Measurements from ENCODE around the gene RANGAP1. TPM values are rescaled to one million over a fixed set of nuclear protein-coding genes. Genes with fewer than 3 reads are reported as not detected.

Gene RANGAP1
- total and polyA plus RNA-seq, 2 donors (not counting 1 experiment from before 2014, with no cell fraction given) = 42.0 to 48.8 TPM

DNA sequence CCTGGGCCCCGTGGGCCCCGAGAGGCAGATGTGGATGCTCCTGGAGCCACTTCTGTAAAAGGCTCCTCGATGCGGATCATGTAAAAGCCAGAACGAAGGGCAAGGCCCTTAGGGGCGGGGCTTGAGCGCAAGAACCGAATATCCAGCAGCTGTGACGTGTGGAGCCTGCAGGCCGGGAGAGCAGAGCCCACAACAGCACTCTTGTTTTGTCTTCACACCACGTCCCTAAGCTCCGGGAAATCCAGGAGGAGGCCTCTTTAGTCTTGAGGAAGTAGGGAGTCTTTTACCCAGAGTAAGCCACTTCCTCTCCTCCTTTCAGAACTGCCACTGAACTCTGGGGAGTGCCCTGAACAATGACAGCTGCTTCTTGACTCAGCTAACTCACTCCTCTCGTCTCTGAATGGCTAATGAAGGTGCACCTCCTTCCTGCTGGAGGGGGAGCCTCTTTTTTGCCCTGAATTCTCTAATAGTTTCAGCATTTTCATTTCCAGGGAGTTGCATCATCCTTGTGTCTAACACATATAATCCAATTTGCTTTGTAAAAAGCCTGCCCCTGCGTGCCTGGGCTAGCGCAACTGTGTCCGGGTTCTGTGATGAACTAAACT, 68.3 kb downstream of the RANGAP1 start:
- no peaks in the 10 kb centered on the region for H4K20me1 ChIP-seq (ENCODE audit: control insufficient read depth, insufficient read depth, low read length, poor library complexity, severe bottlenecking)
- H3K36me3 ChIP-seq (replicated peaks in 1 of 2; ENCODE audit: control extremely low read depth in 1 of 2, control insufficient read depth in 1 of 2, extremely low read depth in 1 of 2, insufficient read depth in 2 of 2, low read length in 1 of 2) = peaks cover 1 to 40% of the 10 kb centered on the region in 2 experiments
- peaks cover 8 to 11% of the 10 kb centered on the region in 2 donors for H3K4me1 ChIP-seq (ENCODE audit: control insufficient read depth in 2 of 2, insufficient read depth in 2 of 2, low read length in 2 of 2)
- POLR2A ChIA-PET = no interaction called here
- Mint-ChIP-seq H3K4me3 (peak overlapping the region; percentile 62), H3K4me1 (peaks cover 18% of the 10 kb centered on the region), H3K27me3 (no peaks in the 10 kb centered on the region), H3K27ac (peak overlapping the region; percentile 50), H3K9me3 (ENCODE audit: insufficient read depth) (no peaks in the 10 kb centered on the region)
- peak overlapping the region; percentile 4 to 47 (median 23) for H3K4me3 ChIP-seq (ENCODE audit: control extremely low read depth in 1 of 5, extremely low read depth in 1 of 5, insufficient read depth in 1 of 5, low read depth in 2 of 5, low read length in 4 of 5)
- peak overlapping the region; percentile 72 for H3K4me2 ChIP-seq (replicated peaks; ENCODE audit: low read depth, low read length, poor library complexity, severe bottlenecking)
- 28% methylated on average over 9 of the region's 16 CpGs for WGBS (ENCODE audit: insufficient coverage)
- ATAC-seq (ENCODE audit: low read depth) = peak; percentile 70
- H3K9ac ChIP-seq (ENCODE audit: low read length) = peak overlapping the region; percentile 46
- H2AFZ ChIP-seq (ENCODE audit: insufficient read depth, low read depth, low read length, poor library complexity, severe bottlenecking) = peak overlapping the region; percentile 56
- CTCF ChIA-PET = interaction anchor here (1.8 kb wide), 1 partner anchor 20 kb away, joined by 6 read pairs; no protein-coding TSS in a partner anchor
- peak; percentile 57 for DNase-seq
- no peaks in the 10 kb centered on the region for H3K27me3 ChIP-seq (replicated peaks in 1 of 4; ENCODE audit: control extremely low read depth in 1 of 4, control insufficient read depth in 3 of 4, insufficient read depth in 4 of 4, low read length in 3 of 4)
- peaks cover 5% of the 10 kb centered on the region for H3K79me2 ChIP-seq (ENCODE audit: control insufficient read depth, insufficient read depth, low read length)
- H3K27ac ChIP-seq (ENCODE audit: low read length in 2 of 2) = peak overlapping the region; percentile 36 to 44
- intact Hi-C loops (cut with micrococcal nuclease) = no loop called here
- H3K9me3 ChIP-seq (ENCODE audit: control extremely low read depth in 1 of 3, control insufficient read depth in 2 of 3, insufficient read depth in 1 of 3, low read length in 2 of 3) = no peaks in the 10 kb centered on the region
- TF ChIP-seq, protein P1, sequence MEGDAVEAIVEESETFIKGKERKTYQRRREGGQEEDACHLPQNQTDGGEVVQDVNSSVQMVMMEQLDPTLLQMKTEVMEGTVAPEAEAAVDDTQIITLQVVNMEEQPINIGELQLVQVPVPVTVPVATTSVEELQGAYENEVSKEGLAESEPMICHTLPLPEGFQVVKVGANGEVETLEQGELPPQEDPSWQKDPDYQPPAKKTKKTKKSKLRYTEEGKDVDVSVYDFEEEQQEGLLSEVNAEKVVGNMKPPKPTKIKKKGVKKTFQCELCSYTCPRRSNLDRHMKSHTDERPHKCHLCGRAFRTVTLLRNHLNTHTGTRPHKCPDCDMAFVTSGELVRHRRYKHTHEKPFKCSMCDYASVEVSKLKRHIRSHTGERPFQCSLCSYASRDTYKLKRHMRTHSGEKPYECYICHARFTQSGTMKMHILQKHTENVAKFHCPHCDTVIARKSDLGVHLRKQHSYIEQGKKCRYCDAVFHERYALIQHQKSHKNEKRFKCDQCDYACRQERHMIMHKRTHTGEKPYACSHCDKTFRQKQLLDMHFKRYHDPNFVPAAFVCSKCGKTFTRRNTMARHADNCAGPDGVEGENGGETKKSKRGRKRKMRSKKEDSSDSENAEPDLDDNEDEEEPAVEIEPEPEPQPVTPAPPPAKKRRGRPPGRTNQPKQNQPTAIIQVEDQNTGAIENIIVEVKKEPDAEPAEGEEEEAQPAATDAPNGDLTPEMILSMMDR (IDR thresholded peaks at IDR 0.05) = no peak
- no peak for TF ChIP-seq EZH2 (IDR thresholded peaks at IDR 0.05; ENCODE audit: borderline replicate concordance, insufficient read depth, low read depth, low read length, poor library complexity, severe bottlenecking)

DNA sequence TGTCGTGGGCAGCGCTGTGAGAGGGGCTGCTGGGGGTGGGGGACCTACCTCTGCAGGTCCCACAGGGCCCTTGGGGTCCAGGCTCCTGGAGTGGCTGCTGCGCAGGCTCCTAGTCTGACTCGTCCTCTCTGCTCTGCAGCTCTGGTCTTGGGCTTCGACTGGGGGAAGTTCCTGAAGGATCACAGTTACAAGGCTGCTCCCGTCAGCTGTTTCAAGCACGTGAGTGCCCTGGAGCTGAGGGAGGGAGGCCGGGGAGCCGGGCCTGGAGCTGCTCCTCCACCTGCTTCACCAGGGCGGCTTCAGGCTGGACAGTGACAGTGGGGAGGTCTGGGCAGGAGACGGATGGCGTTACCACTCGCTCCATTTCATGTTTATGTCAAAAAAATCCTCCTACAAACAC, 69.0 kb downstream of the RANGAP1 start:
- peaks cover 18% of the 10 kb centered on the region for H3K4me1 Mint-ChIP-seq
- peaks cover 8 to 11% of the 10 kb centered on the region in 2 donors for H3K4me1 ChIP-seq (ENCODE audit: control insufficient read depth in 2 of 2, insufficient read depth in 2 of 2, low read length in 2 of 2)
- peak overlapping the region; percentile 6 to 44 for H3K27ac ChIP-seq (ENCODE audit: low read length in 2 of 2)
- peaks cover 8% of the 10 kb centered on the region for H3K79me2 ChIP-seq (ENCODE audit: control insufficient read depth, insufficient read depth, low read length)
- no peaks in the 10 kb centered on the region for H3K9me3 ChIP-seq (ENCODE audit: control extremely low read depth in 1 of 3, control insufficient read depth in 2 of 3, insufficient read depth in 1 of 3, low read length in 2 of 3)
- no peak overlapping the region for H3K27ac Mint-ChIP-seq
- H3K9ac ChIP-seq (ENCODE audit: low read length) = peak overlapping the region; percentile 46
- no peaks in the 10 kb centered on the region for H3K9me3 Mint-ChIP-seq (ENCODE audit: insufficient read depth)
- CTCF ChIA-PET = interaction anchor here (1.8 kb wide), 1 partner anchor 21 kb away, joined by 6 read pairs; no protein-coding TSS in a partner anchor
- TF ChIP-seq, protein P1 (IDR thresholded peaks at IDR 0.05) = no peak
- TF ChIP-seq EZH2 (IDR thresholded peaks at IDR 0.05; ENCODE audit: borderline replicate concordance, insufficient read depth, low read depth, low read length, poor library complexity, severe bottlenecking) = no peak
- H2AFZ ChIP-seq (ENCODE audit: insufficient read depth, low read depth, low read length, poor library complexity, severe bottlenecking) = peak overlapping the region; percentile 56
- no peaks in the 10 kb centered on the region for H4K20me1 ChIP-seq (ENCODE audit: control insufficient read depth, insufficient read depth, low read length, poor library complexity, severe bottlenecking)
- peaks cover 1 to 33% of the 10 kb centered on the region in 2 experiments for H3K36me3 ChIP-seq (replicated peaks in 1 of 2; ENCODE audit: control extremely low read depth in 1 of 2, control insufficient read depth in 1 of 2, extremely low read depth in 1 of 2, insufficient read depth in 2 of 2, low read length in 1 of 2)
- no peaks in the 10 kb centered on the region for H3K27me3 Mint-ChIP-seq
- H3K4me2 ChIP-seq (replicated peaks; ENCODE audit: low read depth, low read length, poor library complexity, severe bottlenecking) = peak overlapping the region; percentile 72
- 73% methylated on average over 6 of the region's 13 CpGs for WGBS (ENCODE audit: insufficient coverage)
- no peak for DNase-seq
- peak overlapping the region in 1 of 5 experiments; percentile 47 for H3K4me3 ChIP-seq (ENCODE audit: control extremely low read depth in 1 of 5, extremely low read depth in 1 of 5, insufficient read depth in 1 of 5, low read depth in 2 of 5, low read length in 4 of 5)
- intact Hi-C loops (cut with micrococcal nuclease) = no loop called here
- POLR2A ChIA-PET = no interaction called here
- no peak overlapping the region for H3K4me3 Mint-ChIP-seq
- no peak for ATAC-seq (ENCODE audit: low read depth)
- H3K27me3 ChIP-seq (replicated peaks in 1 of 4; ENCODE audit: control extremely low read depth in 1 of 4, control insufficient read depth in 3 of 4, insufficient read depth in 4 of 4, low read length in 3 of 4) = no peaks in the 10 kb centered on the region

Data from B cell (primary cell).